ENCODE results near the gene STC2.

The STC2 gene

DNA sequence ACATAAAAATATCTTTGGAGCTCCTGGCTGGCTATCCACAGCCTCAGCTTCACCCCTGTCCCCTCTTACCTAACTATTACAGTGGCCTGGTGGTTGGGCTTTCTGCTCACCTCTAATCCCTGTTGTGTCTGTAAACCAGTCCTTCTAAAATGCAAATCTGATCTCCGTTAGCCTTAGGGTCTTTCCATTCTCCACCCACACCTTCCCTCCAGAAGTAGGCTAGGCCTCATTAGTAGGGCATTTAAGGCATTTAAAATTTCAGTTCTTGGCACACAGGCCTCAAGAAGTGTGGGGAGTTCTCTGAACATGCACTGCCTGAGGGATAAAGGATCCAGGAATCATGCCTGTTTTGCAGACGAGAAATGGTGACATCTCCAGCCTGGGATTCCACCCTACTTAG lies 26.4 kb upstream of the STC2 start:
- H3K9ac ChIP-seq (ENCODE audit: low read length) = no peak overlapping the region
- no peaks in the 10 kb centered on the region for H3K9me2 ChIP-seq (ENCODE audit: low read depth, low read length)
- no peak overlapping the region for H3K4me3 ChIP-seq (ENCODE audit: low read depth, low read length, poor library complexity, severe bottlenecking)
- no peak overlapping the region for H3K4me2 ChIP-seq (ENCODE audit: low read length)
- no peaks in the 10 kb centered on the region for H3K4me1 ChIP-seq (ENCODE audit: insufficient read depth, low read length, severe bottlenecking)
- H2AFZ ChIP-seq (ENCODE audit: low read length) = no peak overlapping the region
- no peaks in the 10 kb centered on the region for H3K79me2 ChIP-seq (ENCODE audit: insufficient read depth, low read length)
- H4K20me1 ChIP-seq (ENCODE audit: insufficient read depth, low read length) = no peaks in the 10 kb centered on the region
- no peaks in the 10 kb centered on the region for H3K9me3 ChIP-seq (ENCODE audit: low read length)
- TF ChIP-seq, protein P1, sequence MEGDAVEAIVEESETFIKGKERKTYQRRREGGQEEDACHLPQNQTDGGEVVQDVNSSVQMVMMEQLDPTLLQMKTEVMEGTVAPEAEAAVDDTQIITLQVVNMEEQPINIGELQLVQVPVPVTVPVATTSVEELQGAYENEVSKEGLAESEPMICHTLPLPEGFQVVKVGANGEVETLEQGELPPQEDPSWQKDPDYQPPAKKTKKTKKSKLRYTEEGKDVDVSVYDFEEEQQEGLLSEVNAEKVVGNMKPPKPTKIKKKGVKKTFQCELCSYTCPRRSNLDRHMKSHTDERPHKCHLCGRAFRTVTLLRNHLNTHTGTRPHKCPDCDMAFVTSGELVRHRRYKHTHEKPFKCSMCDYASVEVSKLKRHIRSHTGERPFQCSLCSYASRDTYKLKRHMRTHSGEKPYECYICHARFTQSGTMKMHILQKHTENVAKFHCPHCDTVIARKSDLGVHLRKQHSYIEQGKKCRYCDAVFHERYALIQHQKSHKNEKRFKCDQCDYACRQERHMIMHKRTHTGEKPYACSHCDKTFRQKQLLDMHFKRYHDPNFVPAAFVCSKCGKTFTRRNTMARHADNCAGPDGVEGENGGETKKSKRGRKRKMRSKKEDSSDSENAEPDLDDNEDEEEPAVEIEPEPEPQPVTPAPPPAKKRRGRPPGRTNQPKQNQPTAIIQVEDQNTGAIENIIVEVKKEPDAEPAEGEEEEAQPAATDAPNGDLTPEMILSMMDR (IDR thresholded peaks at IDR 0.05; ENCODE audit: low read length) = no peak
- TF ChIP-seq EZH2 (IDR thresholded peaks at IDR 0.05; ENCODE audit: borderline replicate concordance, low read length) = no peak
- peaks cover 17% of the 10 kb centered on the region; the same call in 1 of the 2 replicates for H3K27me3 ChIP-seq (ENCODE audit: insufficient read depth, low read length)
- no peaks in the 10 kb centered on the region for H3F3A ChIP-seq (ENCODE audit: insufficient read depth, low read length)
- H3K36me3 ChIP-seq (ENCODE audit: insufficient read depth, low read length) = no peaks in the 10 kb centered on the region
- H3K27ac ChIP-seq (ENCODE audit: low read depth, low read length, poor library complexity, severe bottlenecking) = no peak overlapping the region

DNA sequence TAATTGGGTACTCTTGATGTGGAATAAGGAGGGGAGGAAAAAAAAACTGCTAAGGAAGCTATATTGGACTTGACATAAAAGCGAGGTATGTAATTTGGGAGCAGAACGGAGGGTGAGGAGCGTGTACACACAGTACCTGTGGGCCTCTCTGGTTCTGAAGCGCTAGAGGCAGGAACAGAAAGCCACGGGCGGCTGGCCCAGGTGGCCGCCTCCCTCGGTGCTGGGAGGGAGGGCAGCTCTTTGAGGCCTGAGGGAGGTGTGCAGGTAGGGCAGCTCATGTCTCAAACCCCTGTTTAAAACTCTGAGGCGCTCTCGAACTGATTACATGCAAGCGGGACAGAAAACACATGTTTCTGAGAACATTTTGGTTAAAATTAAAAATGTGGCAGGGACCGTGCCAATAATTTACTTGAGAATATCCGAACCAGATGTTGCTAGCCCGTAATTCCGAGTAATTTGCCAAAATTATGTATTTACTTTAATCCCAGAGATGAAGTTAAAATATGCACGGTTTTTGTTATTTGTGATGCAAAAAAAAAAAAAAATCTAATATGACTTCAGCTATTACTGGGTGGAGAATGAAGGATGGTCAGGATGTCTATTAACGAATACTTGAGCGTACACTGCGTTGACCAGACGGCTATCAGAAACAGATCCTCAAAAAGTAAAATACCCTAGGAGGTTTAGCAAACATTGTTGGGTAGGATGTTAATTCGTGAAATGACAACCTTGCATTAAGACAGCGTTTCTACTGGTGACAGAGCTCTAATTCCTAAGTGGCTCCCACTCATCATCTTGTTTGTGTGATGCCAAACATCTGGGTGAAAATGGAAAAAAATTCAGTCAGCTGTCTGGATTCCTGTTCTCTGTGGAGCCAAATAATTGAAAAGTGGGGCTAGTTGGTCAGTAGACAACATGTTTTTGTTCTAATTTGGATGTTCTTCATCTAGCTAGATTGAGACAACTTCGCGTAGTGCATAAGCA lies 24.4 kb upstream of the STC2 start:
- no peaks in the 10 kb centered on the region for H3K4me1 ChIP-seq (ENCODE audit: insufficient read depth, low read length, severe bottlenecking)
- no peak overlapping the region for H3K27ac ChIP-seq (ENCODE audit: low read depth, low read length, poor library complexity, severe bottlenecking)
- no peaks in the 10 kb centered on the region for H3K36me3 ChIP-seq (ENCODE audit: insufficient read depth, low read length)
- no peaks in the 10 kb centered on the region for H3K9me2 ChIP-seq (ENCODE audit: low read depth, low read length)
- no peak overlapping the region for H3K9ac ChIP-seq (ENCODE audit: low read length)
- no peak overlapping the region for H3K4me3 ChIP-seq (ENCODE audit: low read depth, low read length, poor library complexity, severe bottlenecking)
- TF ChIP-seq, protein P1 (IDR thresholded peaks at IDR 0.05; ENCODE audit: low read length) = no peak
- no peak for TF ChIP-seq EZH2 (IDR thresholded peaks at IDR 0.05; ENCODE audit: borderline replicate concordance, low read length)
- H4K20me1 ChIP-seq (ENCODE audit: insufficient read depth, low read length) = no peaks in the 10 kb centered on the region
- H2AFZ ChIP-seq (ENCODE audit: low read length) = no peak overlapping the region
- peaks cover 12% of the 10 kb centered on the region; the same call in 1 of the 2 replicates for H3K27me3 ChIP-seq (ENCODE audit: insufficient read depth, low read length)
- H3K9me3 ChIP-seq (ENCODE audit: low read length) = no peaks in the 10 kb centered on the region
- H3K79me2 ChIP-seq (ENCODE audit: insufficient read depth, low read length) = no peaks in the 10 kb centered on the region
- H3F3A ChIP-seq (ENCODE audit: insufficient read depth, low read length) = no peaks in the 10 kb centered on the region
- no peak overlapping the region for H3K4me2 ChIP-seq (ENCODE audit: low read length)

DNA sequence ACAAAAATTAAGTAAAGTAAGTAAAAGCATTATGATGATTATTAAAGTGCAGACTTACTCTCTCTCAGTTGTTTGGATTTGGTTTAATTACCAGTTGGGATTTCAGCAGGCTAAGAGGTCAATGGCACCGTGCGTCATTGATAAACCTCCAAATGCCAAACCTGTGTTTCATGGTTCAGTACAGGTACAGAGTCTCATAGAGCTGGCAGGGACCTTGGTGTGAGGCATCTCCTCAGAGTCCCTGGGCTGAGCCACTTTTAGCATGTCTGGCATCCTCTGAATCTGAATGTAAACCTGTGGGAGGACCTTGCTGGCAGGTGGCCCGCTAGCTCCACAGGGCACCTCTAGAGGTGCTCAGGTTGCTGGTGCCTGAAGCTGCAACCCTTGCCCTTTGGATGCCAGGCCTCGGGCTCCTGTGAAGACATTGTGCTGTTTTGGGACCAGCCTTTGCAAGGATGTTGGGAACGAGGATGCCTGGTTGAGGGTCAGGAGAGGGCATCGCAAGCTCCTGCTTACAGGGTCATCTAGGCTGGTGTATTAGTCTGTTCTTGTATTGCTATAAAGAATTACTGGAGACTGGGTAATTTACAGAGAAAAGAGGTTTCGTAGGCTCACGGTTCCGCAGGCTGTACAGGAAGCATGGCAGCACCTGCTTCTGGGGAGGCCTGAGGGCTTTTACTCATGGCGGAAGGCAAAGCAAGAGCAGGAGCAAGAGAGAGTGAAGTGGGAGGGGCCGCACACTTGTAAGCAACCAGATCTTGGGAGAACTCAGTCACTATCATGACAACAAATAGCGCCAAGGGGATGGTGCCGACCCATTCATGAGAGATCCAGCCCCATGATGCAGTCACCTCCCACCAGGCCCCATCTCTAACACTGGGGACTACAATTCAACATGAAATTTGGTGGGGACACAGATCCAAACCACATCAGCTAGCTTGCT lies 14.9 kb upstream of the STC2 start:
- H3K27ac ChIP-seq (ENCODE audit: low read depth, low read length, poor library complexity, severe bottlenecking) = no peak overlapping the region
- no peak overlapping the region for H3K4me3 ChIP-seq (ENCODE audit: low read depth, low read length, poor library complexity, severe bottlenecking)
- no peaks in the 10 kb centered on the region for H4K20me1 ChIP-seq (ENCODE audit: insufficient read depth, low read length)
- H3K79me2 ChIP-seq (ENCODE audit: insufficient read depth, low read length) = no peaks in the 10 kb centered on the region
- H3K4me2 ChIP-seq (ENCODE audit: low read length) = no peak overlapping the region
- H3K9me2 ChIP-seq (ENCODE audit: low read depth, low read length) = no peaks in the 10 kb centered on the region
- H3K9ac ChIP-seq (ENCODE audit: low read length) = no peak overlapping the region
- TF ChIP-seq, protein P1 (IDR thresholded peaks at IDR 0.05; ENCODE audit: low read length) = no peak
- H3K27me3 ChIP-seq (ENCODE audit: insufficient read depth, low read length) = 0 out of 2 replicates have a peak, but pooled peaks cover 4% of the 10 kb centered on the region
- no peaks in the 10 kb centered on the region for H3K9me3 ChIP-seq (ENCODE audit: low read length)
- no peak overlapping the region for H2AFZ ChIP-seq (ENCODE audit: low read length)
- H3K36me3 ChIP-seq (ENCODE audit: insufficient read depth, low read length) = no peaks in the 10 kb centered on the region
- no peaks in the 10 kb centered on the region for H3K4me1 ChIP-seq (ENCODE audit: insufficient read depth, low read length, severe bottlenecking)
- H3F3A ChIP-seq (ENCODE audit: insufficient read depth, low read length) = no peaks in the 10 kb centered on the region
